Measurements from ENCODE around the gene SRXN1. TPM values are rescaled to one million over a fixed set of nuclear protein-coding genes. Genes with fewer than 3 reads are reported as not detected.

SRXN1 gene
- total RNA-seq, 1 experiment from 2014 or later = 80.8 TPM

DNA sequence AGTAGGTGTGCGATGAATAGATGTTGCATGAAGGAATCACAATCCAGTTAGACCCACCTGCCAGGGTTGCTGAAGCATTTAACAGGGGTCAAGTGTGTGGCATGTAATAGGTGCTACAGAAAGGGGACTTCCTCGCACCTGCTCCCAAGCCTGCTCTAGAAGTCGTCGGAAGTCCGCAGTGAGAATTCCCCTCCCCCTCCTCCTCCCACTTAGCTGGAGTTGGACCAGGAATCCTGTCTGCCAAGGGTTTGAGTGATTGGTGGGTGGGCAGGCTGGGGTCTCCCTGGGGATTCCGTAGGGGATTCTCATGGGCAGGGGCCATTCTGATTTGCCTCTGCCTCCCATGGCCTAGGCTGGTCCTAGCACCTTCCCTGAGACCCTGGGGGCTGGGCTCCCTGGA lies 12.3 kb upstream of the SRXN1 start:
- H3K9ac ChIP-seq (ENCODE audit: low read length) = no peak overlapping the region
- no peaks in the 10 kb centered on the region for H3K9me2 ChIP-seq (ENCODE audit: insufficient read depth)
- H3K36me3 ChIP-seq (ENCODE audit: control insufficient read depth in 1 of 2, insufficient read depth in 2 of 2, low read length in 2 of 2) = no peaks in the 10 kb centered on the region
- no peaks in the 10 kb centered on the region for H3K27me3 ChIP-seq (ENCODE audit: insufficient read depth, low read length)
- intact Hi-C loops (cut with micrococcal nuclease) = loop anchor here (5.0 kb wide), 1 partner anchor 313 kb away; no protein-coding TSS in a partner anchor
- no peak overlapping the region for H3K4me3 ChIP-seq (replicated peaks in 1 of 2; ENCODE audit: low read depth in 1 of 2, low read length in 2 of 2)
- ChIA-PET CTCF (interaction anchor here (1.3 kb wide), 1 partner anchor 102 kb away, joined by 3 read pairs; no protein-coding TSS in a partner anchor), POLR2A (no interaction called here), RAD21 (ENCODE audit: low non-redundant PET in 1 of 2, low total read pairs in 2 of 2, uncharacterized antibody in 2 of 2, unreplicated experiment in 2 of 2) (no interaction called here)
- no TSS peak for BruUV-seq (replicated peaks)
- H3K4me2 ChIP-seq (ENCODE audit: low read length) = no peak overlapping the region
- peaks cover 0 to 6% of the 10 kb centered on the region in 2 experiments; a peak in 1 of 4 replicates for H3K4me1 ChIP-seq (ENCODE audit: control insufficient read depth in 1 of 2, insufficient read depth in 2 of 2, low read length in 2 of 2)
- ATAC-seq (no peak), DNase-seq (ENCODE audit: low read depth, low spot score) (no peak)
- H2AFZ ChIP-seq (ENCODE audit: low read depth, low read length, poor library complexity, severe bottlenecking) = no peak overlapping the region
- no peak overlapping the region for H3K27ac ChIP-seq (ENCODE audit: low read depth, low read length)
- no peaks in the 10 kb centered on the region for H3K79me2 ChIP-seq (ENCODE audit: insufficient read depth, low read length)
- TF ChIP-seq RAD21 (IDR thresholded peaks at IDR 0.05; ENCODE audit: low read depth) (no peak), POLR2A (IDR thresholded peaks at IDR 0.05; ENCODE audit: borderline replicate concordance, extremely low read depth, insufficient read depth, insufficient read length) (no peak), ZFX (IDR thresholded peaks at IDR 0.05) (no peak), EZH2 (IDR thresholded peaks at IDR 0.05) (no peak)
- TF ChIP-seq, protein P1, sequence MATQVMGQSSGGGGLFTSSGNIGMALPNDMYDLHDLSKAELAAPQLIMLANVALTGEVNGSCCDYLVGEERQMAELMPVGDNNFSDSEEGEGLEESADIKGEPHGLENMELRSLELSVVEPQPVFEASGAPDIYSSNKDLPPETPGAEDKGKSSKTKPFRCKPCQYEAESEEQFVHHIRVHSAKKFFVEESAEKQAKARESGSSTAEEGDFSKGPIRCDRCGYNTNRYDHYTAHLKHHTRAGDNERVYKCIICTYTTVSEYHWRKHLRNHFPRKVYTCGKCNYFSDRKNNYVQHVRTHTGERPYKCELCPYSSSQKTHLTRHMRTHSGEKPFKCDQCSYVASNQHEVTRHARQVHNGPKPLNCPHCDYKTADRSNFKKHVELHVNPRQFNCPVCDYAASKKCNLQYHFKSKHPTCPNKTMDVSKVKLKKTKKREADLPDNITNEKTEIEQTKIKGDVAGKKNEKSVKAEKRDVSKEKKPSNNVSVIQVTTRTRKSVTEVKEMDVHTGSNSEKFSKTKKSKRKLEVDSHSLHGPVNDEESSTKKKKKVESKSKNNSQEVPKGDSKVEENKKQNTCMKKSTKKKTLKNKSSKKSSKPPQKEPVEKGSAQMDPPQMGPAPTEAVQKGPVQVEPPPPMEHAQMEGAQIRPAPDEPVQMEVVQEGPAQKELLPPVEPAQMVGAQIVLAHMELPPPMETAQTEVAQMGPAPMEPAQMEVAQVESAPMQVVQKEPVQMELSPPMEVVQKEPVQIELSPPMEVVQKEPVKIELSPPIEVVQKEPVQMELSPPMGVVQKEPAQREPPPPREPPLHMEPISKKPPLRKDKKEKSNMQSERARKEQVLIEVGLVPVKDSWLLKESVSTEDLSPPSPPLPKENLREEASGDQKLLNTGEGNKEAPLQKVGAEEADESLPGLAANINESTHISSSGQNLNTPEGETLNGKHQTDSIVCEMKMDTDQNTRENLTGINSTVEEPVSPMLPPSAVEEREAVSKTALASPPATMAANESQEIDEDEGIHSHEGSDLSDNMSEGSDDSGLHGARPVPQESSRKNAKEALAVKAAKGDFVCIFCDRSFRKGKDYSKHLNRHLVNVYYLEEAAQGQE (IDR thresholded peaks at IDR 0.05; ENCODE audit: low read depth) = no peak
- no peaks in the 10 kb centered on the region for H4K20me1 ChIP-seq (ENCODE audit: insufficient read depth)
- H3K9me3 ChIP-seq (ENCODE audit: control insufficient read depth in 1 of 2, insufficient read depth in 1 of 2, low read depth in 1 of 2, low read length in 2 of 2) = no peaks in the 10 kb centered on the region

DNA sequence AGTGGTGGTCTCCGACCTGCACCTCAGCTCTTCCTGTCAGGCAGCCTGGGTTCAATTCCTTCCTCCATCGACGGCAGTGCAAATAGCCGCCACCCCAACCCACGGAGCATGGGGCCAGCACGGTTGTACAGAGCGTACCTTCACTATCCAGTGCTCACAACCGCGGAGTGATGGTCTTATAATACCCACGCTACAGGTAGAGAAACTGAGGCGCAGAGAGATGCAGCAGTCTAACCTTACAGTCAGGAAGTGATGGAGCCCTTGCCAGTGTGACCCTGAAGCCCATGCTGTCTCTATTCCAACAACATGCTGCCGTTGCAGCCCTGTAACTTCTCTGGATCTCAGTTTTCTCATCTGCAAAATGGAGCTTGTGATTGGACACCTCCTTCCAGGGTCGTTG lies 11.6 kb upstream of the SRXN1 start:
- no peaks in the 10 kb centered on the region for H3K9me3 ChIP-seq (ENCODE audit: control insufficient read depth in 1 of 2, insufficient read depth in 1 of 2, low read depth in 1 of 2, low read length in 2 of 2)
- ChIA-PET CTCF (no interaction called here), RAD21 (ENCODE audit: low non-redundant PET in 1 of 2, low total read pairs in 2 of 2, uncharacterized antibody in 2 of 2, unreplicated experiment in 2 of 2) (no interaction called here), POLR2A (no interaction called here)
- H2AFZ ChIP-seq (ENCODE audit: low read depth, low read length, poor library complexity, severe bottlenecking) = no peak overlapping the region
- no peak overlapping the region for H3K9ac ChIP-seq (ENCODE audit: low read length)
- H3K27me3 ChIP-seq (ENCODE audit: insufficient read depth, low read length) = no peaks in the 10 kb centered on the region
- intact Hi-C loops (cut with micrococcal nuclease) = no loop called here
- H3K4me3 ChIP-seq (replicated peaks in 1 of 2; ENCODE audit: low read depth in 1 of 2, low read length in 2 of 2) = no peak overlapping the region
- BruUV-seq (replicated peaks) = no TSS peak
- H3K79me2 ChIP-seq (ENCODE audit: insufficient read depth, low read length) = no peaks in the 10 kb centered on the region
- ATAC-seq (no peak), DNase-seq (ENCODE audit: low read depth, low spot score) (no peak)
- peaks cover 0 to 6% of the 10 kb centered on the region in 2 experiments; a peak in 1 of 4 replicates for H3K4me1 ChIP-seq (ENCODE audit: control insufficient read depth in 1 of 2, insufficient read depth in 2 of 2, low read length in 2 of 2)
- H3K4me2 ChIP-seq (ENCODE audit: low read length) = no peak overlapping the region
- no peaks in the 10 kb centered on the region for H4K20me1 ChIP-seq (ENCODE audit: insufficient read depth)
- H3K9me2 ChIP-seq (ENCODE audit: insufficient read depth) = no peaks in the 10 kb centered on the region
- no peaks in the 10 kb centered on the region for H3K36me3 ChIP-seq (ENCODE audit: control insufficient read depth in 1 of 2, insufficient read depth in 2 of 2, low read length in 2 of 2)
- no peak overlapping the region for H3K27ac ChIP-seq (ENCODE audit: low read depth, low read length)
- no peak for TF ChIP-seq ZNF274 (IDR thresholded peaks at IDR 0.05; ENCODE audit: low read depth, low read length)
- TF ChIP-seq ELF1 (IDR thresholded peaks at IDR 0.05; ENCODE audit: borderline replicate concordance, low read depth) = no peak
- TF ChIP-seq, protein P2, sequence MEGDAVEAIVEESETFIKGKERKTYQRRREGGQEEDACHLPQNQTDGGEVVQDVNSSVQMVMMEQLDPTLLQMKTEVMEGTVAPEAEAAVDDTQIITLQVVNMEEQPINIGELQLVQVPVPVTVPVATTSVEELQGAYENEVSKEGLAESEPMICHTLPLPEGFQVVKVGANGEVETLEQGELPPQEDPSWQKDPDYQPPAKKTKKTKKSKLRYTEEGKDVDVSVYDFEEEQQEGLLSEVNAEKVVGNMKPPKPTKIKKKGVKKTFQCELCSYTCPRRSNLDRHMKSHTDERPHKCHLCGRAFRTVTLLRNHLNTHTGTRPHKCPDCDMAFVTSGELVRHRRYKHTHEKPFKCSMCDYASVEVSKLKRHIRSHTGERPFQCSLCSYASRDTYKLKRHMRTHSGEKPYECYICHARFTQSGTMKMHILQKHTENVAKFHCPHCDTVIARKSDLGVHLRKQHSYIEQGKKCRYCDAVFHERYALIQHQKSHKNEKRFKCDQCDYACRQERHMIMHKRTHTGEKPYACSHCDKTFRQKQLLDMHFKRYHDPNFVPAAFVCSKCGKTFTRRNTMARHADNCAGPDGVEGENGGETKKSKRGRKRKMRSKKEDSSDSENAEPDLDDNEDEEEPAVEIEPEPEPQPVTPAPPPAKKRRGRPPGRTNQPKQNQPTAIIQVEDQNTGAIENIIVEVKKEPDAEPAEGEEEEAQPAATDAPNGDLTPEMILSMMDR (IDR thresholded peaks at IDR 0.05 in 2 of 3, conservative IDR thresholded peaks at IDR 0.05 in 1 of 3; ENCODE audit: borderline replicate concordance in 1 of 3, insufficient read depth in 1 of 3, low read depth in 2 of 3, low read length in 2 of 3) = no peak
- no peak for TF ChIP-seq RAD21 (IDR thresholded peaks at IDR 0.05; ENCODE audit: low read depth)
- no peak for TF ChIP-seq SRF (IDR thresholded peaks at IDR 0.05; ENCODE audit: low read depth)
- TF ChIP-seq, protein P3, sequence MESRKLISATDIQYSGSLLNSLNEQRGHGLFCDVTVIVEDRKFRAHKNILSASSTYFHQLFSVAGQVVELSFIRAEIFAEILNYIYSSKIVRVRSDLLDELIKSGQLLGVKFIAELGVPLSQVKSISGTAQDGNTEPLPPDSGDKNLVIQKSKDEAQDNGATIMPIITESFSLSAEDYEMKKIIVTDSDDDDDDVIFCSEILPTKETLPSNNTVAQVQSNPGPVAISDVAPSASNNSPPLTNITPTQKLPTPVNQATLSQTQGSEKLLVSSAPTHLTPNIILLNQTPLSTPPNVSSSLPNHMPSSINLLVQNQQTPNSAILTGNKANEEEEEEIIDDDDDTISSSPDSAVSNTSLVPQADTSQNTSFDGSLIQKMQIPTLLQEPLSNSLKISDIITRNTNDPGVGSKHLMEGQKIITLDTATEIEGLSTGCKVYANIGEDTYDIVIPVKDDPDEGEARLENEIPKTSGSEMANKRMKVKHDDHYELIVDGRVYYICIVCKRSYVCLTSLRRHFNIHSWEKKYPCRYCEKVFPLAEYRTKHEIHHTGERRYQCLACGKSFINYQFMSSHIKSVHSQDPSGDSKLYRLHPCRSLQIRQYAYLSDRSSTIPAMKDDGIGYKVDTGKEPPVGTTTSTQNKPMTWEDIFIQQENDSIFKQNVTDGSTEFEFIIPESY (IDR thresholded peaks at IDR 0.05; ENCODE audit: extremely low read depth, insufficient replicate concordance, low read length) = no peak
- no peak for TF ChIP-seq POLR2AphosphoS5 (IDR thresholded peaks at IDR 0.05; ENCODE audit: low read depth, low read length)
- TF ChIP-seq, protein P4, sequence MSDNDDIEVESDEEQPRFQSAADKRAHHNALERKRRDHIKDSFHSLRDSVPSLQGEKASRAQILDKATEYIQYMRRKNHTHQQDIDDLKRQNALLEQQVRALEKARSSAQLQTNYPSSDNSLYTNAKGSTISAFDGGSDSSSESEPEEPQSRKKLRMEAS (IDR thresholded peaks at IDR 0.05) = no peak
- no peak for TF ChIP-seq SP1 (IDR thresholded peaks at IDR 0.05; ENCODE audit: low read depth)
